Measurements from ENCODE around the gene CCDC12. TPM values are rescaled to one million over a fixed set of nuclear protein-coding genes. Genes with fewer than 3 reads are reported as not detected.
"Not testable (repeated sequence)": the region's sequence is repeated elsewhere in the genome, so short reads cannot be mapped to it uniquely, and the experiment has no call there.

The CCDC12 gene
- polyA plus RNA-seq, 1 donor = 57.3 TPM

GRCh38 chr3:46966811-46967210, 9.7 kb downstream of the CCDC12 start:
- no peak overlapping the region for H3K27ac ChIP-seq (ENCODE audit: low read length)
- H3K27me3 ChIP-seq (ENCODE audit: control insufficient read depth, insufficient read depth, low read length) = no peaks in the 10 kb centered on the region
- no peak for DNase-seq
- no peak overlapping the region for H3K4me3 ChIP-seq (ENCODE audit: low read length)
- peaks cover 22% of the 10 kb centered on the region for H3K36me3 ChIP-seq (ENCODE audit: control insufficient read depth, insufficient read depth, low read length)
- no CpG with 5 or more reads among the region's 5 CpGs for WGBS (ENCODE audit: insufficient coverage, low lambda C conversion rate)
- peaks cover 4% of the 10 kb centered on the region for H3K9me3 ChIP-seq (ENCODE audit: control insufficient read depth, low read depth, low read length)
- peaks cover 48% of the 10 kb centered on the region for H3K4me1 ChIP-seq (ENCODE audit: control insufficient read depth, insufficient read depth, low read length)

GRCh38 chr3:46965151-46965550, 11.4 kb downstream of the CCDC12 start:
- Histone ChIP-seq H3K4me3 (ENCODE audit: low read length) (no peak overlapping the region), H3K9me3 (ENCODE audit: control insufficient read depth, low read depth, low read length) (peaks cover 4% of the 10 kb centered on the region), H3K27ac (ENCODE audit: low read length) (no peak overlapping the region), H3K27me3 (ENCODE audit: control insufficient read depth, insufficient read depth, low read length) (no peaks in the 10 kb centered on the region), H3K36me3 (ENCODE audit: control insufficient read depth, insufficient read depth, low read length) (peaks cover 14% of the 10 kb centered on the region), H3K4me1 (ENCODE audit: control insufficient read depth, insufficient read depth, low read length) (peaks cover 43% of the 10 kb centered on the region)
- WGBS (ENCODE audit: insufficient coverage, low lambda C conversion rate) = no CpG with 5 or more reads among the region's 6 CpGs
- DNase-seq = no peak

GRCh38 chr3:46964038-46964590, 12.4 kb downstream of the CCDC12 start:
- H3K9me3 ChIP-seq (ENCODE audit: control insufficient read depth, low read depth, low read length); DNase-seq; H3K36me3 ChIP-seq (ENCODE audit: control insufficient read depth, insufficient read depth, low read length); H3K27ac ChIP-seq (ENCODE audit: low read length); H3K4me3 ChIP-seq (ENCODE audit: low read length); H3K27me3 ChIP-seq (ENCODE audit: control insufficient read depth, insufficient read depth, low read length): not testable (repeated sequence)
- 50% methylated on average over 2 of the region's 36 CpGs for WGBS (ENCODE audit: insufficient coverage, low lambda C conversion rate)
- peaks cover 43% of the 10 kb centered on the region for H3K4me1 ChIP-seq (ENCODE audit: control insufficient read depth, insufficient read depth, low read length)

GRCh38 chr3:46962990-46963389, 13.6 kb downstream of the CCDC12 start:
- peaks cover 6% of the 10 kb centered on the region for H3K36me3 ChIP-seq (ENCODE audit: control insufficient read depth, insufficient read depth, low read length)
- peaks cover 45% of the 10 kb centered on the region for H3K4me1 ChIP-seq (ENCODE audit: control insufficient read depth, insufficient read depth, low read length)
- H3K9me3 ChIP-seq (ENCODE audit: control insufficient read depth, low read depth, low read length) = peaks cover 4% of the 10 kb centered on the region
- no peak for DNase-seq
- H3K27ac ChIP-seq (ENCODE audit: low read length) = no peak overlapping the region
- no peaks in the 10 kb centered on the region for H3K27me3 ChIP-seq (ENCODE audit: control insufficient read depth, insufficient read depth, low read length)
- WGBS (ENCODE audit: insufficient coverage, low lambda C conversion rate) = 100% methylated on average over 1 of the region's 1 CpG
- no peak overlapping the region for H3K4me3 ChIP-seq (ENCODE audit: low read length)

- Histone ChIP-seq H3K27me3 (ENCODE audit: control insufficient read depth, insufficient read depth, low read length) (no peaks in the 10 kb centered on the region), H3K36me3 (ENCODE audit: control insufficient read depth, insufficient read depth, low read length) (peaks cover 6% of the 10 kb centered on the region), H3K4me3 (ENCODE audit: low read length) (no peak overlapping the region), H3K27ac (ENCODE audit: low read length) (no peak overlapping the region), H3K9me3 (ENCODE audit: control insufficient read depth, low read depth, low read length) (peaks cover 4% of the 10 kb centered on the region), H3K4me1 (ENCODE audit: control insufficient read depth, insufficient read depth, low read length) (peaks cover 51% of the 10 kb centered on the region)
- no peak for DNase-seq
- no CpG with 5 or more reads among the region's 1 CpG for WGBS (ENCODE audit: insufficient coverage, low lambda C conversion rate)
Observed at GRCh38 chr3:46962427-46962826, 14.1 kb downstream of the CCDC12 start.

- no peak overlapping the region for H3K4me3 ChIP-seq (ENCODE audit: low read length)
- H3K9me3 ChIP-seq (ENCODE audit: control insufficient read depth, low read depth, low read length) = peaks cover 4% of the 10 kb centered on the region
- DNase-seq = no peak
- peaks cover 6% of the 10 kb centered on the region for H3K36me3 ChIP-seq (ENCODE audit: control insufficient read depth, insufficient read depth, low read length)
- 100% methylated on average over 1 of the region's 1 CpG for WGBS (ENCODE audit: insufficient coverage, low lambda C conversion rate)
- peaks cover 61% of the 10 kb centered on the region for H3K4me1 ChIP-seq (ENCODE audit: control insufficient read depth, insufficient read depth, low read length)
- H3K27me3 ChIP-seq (ENCODE audit: control insufficient read depth, insufficient read depth, low read length) = no peaks in the 10 kb centered on the region
- H3K27ac ChIP-seq (ENCODE audit: low read length) = peak overlapping the region; percentile 74
Observed at GRCh38 chr3:46960835-46961234, 15.7 kb downstream of the CCDC12 start.

- Histone ChIP-seq H3K27ac (ENCODE audit: low read length) (peak overlapping the region; percentile 74), H3K36me3 (ENCODE audit: control insufficient read depth, insufficient read depth, low read length) (peaks cover 6% of the 10 kb centered on the region), H3K4me1 (ENCODE audit: control insufficient read depth, insufficient read depth, low read length) (peaks cover 61% of the 10 kb centered on the region), H3K27me3 (ENCODE audit: control insufficient read depth, insufficient read depth, low read length) (no peaks in the 10 kb centered on the region), H3K9me3 (ENCODE audit: control insufficient read depth, low read depth, low read length) (peaks cover 4% of the 10 kb centered on the region), H3K4me3 (ENCODE audit: low read length) (no peak overlapping the region)
- WGBS (ENCODE audit: insufficient coverage, low lambda C conversion rate) = no CpG with 5 or more reads among the region's 4 CpGs
- DNase-seq = peak in 1 of 2 donors; percentile 51
Observed at GRCh38 chr3:46960081-46960701, 16.4 kb downstream of the CCDC12 start.

GRCh38 chr3:46959161-46959511, 17.4 kb downstream of the CCDC12 start:
- no peak for DNase-seq
- Histone ChIP-seq H3K4me3 (ENCODE audit: low read length) (no peak overlapping the region), H3K27ac (ENCODE audit: low read length) (peak overlapping the region; percentile 74), H3K9me3 (ENCODE audit: control insufficient read depth, low read depth, low read length) (peaks cover 4% of the 10 kb centered on the region), H3K27me3 (ENCODE audit: control insufficient read depth, insufficient read depth, low read length) (no peaks in the 10 kb centered on the region), H3K36me3 (ENCODE audit: control insufficient read depth, insufficient read depth, low read length) (peaks cover 6% of the 10 kb centered on the region), H3K4me1 (ENCODE audit: control insufficient read depth, insufficient read depth, low read length) (peaks cover 59% of the 10 kb centered on the region)
- no CpG with 5 or more reads among the region's 6 CpGs for WGBS (ENCODE audit: insufficient coverage, low lambda C conversion rate)

GRCh38 chr3:46958467-46959160, 17.9 kb downstream of the CCDC12 start:
- Histone ChIP-seq H3K9me3 (ENCODE audit: control insufficient read depth, low read depth, low read length) (peaks cover 4% of the 10 kb centered on the region), H3K36me3 (ENCODE audit: control insufficient read depth, insufficient read depth, low read length) (peaks cover 6% of the 10 kb centered on the region), H3K27ac (ENCODE audit: low read length) (peak overlapping the region; percentile 74), H3K27me3 (ENCODE audit: control insufficient read depth, insufficient read depth, low read length) (no peaks in the 10 kb centered on the region), H3K4me3 (ENCODE audit: low read length) (no peak overlapping the region), H3K4me1 (ENCODE audit: control insufficient read depth, insufficient read depth, low read length) (peaks cover 59% of the 10 kb centered on the region)
- no CpG with 5 or more reads among the region's 9 CpGs for WGBS (ENCODE audit: insufficient coverage, low lambda C conversion rate)
- peak; percentile 68 to 87 for DNase-seq

GRCh38 chr3:46957092-46957820, 19.3 kb downstream of the CCDC12 start:
- no peak overlapping the region for H3K4me3 ChIP-seq (ENCODE audit: low read length)
- peak in 1 of 2 donors; percentile 79 for DNase-seq
- 40% methylated on average over 1 of the region's 11 CpGs for WGBS (ENCODE audit: insufficient coverage, low lambda C conversion rate)
- H3K4me1 ChIP-seq (ENCODE audit: control insufficient read depth, insufficient read depth, low read length) = peaks cover 59% of the 10 kb centered on the region
- no peaks in the 10 kb centered on the region for H3K9me3 ChIP-seq (ENCODE audit: control insufficient read depth, low read depth, low read length)
- H3K36me3 ChIP-seq (ENCODE audit: control insufficient read depth, insufficient read depth, low read length) = no peaks in the 10 kb centered on the region
- H3K27ac ChIP-seq (ENCODE audit: low read length) = peak overlapping the region; percentile 74
- H3K27me3 ChIP-seq (ENCODE audit: control insufficient read depth, insufficient read depth, low read length) = no peaks in the 10 kb centered on the region
